Measurements from ENCODE around the gene MST1.

MST1 gene

DNA sequence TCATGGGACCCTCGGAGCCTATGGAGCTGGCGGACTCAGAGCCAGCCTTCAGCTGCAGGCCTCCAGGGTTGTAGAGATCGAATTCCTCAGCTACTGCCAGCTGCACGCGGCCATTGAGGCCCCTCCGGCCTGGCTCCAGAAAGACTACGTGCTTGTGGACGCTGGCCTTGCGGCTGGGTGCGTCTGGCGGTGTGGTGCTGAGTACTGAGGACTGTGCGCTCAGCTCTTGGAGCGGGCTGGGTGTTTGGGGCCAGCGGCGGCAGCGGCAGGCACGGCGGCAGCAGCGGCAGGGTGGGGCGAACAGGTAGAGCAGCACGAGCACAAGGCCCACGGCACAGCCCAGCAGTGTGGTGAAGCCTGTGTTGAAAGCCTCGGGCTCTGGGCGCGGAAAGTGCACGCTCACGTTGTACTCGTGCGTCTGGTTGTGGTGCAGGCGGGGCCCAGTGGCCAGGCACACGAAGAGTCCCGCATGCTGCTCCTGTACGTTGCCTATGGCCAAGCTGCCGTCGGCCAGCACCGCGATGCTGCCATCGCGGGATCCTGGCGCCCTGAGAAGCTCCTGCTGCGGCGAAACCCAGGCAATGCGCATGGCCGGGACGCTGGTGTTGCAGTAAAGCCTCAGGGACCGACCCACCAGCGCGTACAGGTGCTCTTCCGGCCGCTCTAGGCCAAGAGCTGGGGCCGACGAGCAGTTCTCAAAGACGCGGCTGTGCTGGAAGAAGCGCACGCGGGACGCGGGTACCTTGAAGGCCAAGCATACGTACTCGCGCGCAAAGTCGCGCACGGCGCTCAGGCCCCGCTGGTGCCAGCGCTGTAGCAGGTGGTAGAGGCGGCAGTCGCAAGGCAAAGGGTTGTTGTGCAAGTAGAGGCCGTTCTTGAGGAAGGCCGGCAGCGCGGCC is 28.9 kb upstream of the MST1 start:
- no peak for DNase-seq

DNA sequence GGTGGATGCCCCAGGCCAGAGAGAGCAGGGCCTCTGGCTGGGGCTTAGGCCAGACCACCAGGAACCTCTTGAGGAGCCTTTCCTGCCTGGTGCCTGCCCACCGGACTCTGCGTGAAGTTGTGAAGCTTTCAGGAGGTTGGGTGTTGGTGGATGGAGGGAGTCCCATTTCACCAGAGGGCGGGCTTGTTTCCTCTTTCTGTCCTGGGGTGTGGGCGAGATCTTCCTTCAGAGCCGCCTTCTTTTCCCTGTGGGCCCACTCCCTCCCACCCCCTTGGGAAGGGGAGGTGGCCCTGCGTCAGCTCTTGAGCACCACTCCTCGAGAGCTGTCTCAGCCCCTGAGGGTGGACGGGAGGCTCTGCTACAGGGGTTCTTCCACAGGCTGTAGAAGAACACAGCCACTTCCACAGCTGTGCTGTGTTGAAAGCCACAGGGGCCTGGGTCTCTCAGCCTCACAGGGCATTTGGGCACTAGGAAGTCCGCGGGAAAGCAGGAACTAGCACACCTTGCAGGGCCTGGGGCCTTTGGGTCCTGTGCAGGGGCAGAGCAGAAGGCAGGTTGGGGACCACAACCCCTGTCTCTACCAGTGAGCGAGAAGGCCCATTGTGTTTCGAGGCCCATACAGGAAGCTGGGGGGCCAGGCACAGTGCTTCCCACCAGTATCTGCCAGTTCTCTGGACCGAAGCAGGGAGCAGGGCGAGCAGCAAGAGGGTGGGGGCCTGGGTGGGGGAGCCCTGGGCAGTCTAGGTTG is 28.1 kb upstream of the MST1 start:
- no peak for DNase-seq

DNA sequence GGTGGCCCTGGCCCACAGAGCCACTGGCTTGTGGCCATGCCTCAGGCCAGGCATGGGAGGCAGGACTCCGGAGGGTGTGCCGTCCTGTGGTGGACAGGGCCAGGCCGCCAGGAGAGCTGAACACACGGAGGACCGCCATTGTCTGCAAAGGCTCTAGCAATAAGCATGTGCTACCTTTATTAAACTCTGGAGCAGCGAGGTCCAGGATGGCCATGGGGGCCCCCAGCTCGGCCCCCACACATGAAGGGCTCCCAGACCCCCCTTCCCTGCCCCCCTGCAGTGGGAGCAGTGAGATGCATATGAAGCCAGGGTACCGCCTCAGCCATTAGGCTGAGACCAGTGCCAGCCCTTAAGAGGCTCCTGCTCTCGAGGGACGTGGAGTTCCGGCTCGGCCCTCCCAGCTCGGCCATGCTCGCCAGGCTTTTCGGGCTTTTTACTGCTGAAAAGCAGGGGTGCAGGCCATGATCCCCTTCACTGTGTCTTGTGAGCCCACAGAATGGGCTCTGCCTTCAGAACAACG is 27.5 kb upstream of the MST1 start:
- no peak for DNase-seq

DNA sequence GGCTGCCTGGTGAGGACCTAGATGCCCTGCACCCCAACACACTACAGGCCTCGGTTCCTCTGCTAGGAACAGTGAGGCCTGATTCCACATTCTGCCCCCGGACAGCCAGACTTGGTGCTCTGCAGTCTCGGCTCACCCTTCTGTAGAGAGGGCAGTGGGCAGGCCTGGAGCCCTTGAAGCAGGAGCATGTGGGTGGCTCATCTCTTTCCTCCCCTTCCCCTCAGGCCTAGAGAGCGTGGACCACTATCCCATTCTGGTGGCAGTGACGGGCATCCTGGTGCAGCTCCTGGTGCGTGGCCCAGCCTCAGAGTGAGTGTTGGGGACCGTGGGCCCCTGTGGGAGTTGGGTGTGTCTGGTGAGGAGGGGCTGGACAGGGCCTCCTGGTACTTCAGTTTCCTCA is 26.9 kb upstream of the MST1 start:
- DNase-seq, result no peak

DNA sequence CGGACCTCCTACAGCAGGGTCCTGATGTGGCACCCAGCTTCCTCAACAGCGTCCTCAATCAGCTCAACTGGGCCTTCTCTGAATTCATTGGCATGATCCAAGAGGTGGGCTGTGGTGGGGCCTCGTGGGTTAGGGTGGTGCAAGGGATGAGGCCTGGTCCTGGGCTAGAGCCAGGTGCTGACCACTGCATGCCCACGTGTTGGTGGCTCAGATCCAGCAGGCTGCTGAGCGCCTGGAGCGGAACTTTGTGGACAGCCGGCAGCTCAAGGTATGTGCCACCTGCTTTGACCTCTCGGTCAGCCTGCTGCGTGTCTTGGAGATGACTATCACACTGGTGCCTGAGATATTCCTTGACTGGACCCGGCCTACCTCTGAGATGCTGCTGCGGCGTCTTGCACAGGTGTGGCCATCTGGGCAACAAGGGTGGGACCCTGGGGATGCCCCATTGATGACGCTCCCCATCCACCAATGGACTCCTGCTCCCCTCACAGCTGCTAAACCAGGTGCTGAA is 26.4 kb upstream of the MST1 start:
- DNase-seq, result no peak

DNA sequence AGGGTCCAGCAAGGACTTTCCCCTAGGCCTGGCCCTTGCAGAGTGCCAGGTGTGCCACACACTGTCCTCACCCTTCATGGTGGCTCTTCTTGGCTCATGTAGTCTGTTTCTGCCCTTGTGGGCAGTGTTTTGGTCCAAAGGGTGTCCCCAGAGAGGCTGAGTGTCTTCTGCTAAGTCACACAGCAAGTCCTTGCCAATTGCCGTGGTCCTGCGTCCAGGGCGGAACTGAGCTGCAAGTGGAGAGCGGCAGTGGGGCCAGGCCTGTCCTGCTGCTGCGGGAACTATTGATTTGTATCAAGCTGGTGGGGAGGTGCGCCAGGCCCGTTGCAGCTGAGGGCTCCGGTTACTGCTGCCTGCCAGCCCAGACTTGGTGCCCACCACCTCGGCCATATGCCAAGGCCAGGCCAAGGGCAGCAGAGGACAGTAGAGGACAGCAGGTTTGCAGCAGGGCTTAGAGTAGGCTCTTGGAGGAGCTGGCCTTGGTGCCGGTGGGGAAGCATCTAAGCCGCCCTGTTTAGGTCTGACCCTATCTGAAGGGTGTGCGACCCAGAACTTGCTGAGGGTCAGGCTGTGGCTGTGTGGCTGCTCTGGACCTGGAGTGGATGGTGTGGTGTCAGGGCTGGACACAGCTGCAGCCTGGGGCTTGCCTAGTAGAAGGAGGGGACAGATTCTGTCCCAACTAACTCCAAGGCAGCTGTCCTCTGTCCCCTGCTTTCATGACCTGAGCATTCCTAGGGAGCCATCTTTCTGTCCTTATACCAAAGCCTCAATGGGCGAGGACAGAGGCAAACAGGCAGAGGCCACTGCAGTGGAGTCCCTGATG is 25.7 kb upstream of the MST1 start:
- no peak for DNase-seq

DNA sequence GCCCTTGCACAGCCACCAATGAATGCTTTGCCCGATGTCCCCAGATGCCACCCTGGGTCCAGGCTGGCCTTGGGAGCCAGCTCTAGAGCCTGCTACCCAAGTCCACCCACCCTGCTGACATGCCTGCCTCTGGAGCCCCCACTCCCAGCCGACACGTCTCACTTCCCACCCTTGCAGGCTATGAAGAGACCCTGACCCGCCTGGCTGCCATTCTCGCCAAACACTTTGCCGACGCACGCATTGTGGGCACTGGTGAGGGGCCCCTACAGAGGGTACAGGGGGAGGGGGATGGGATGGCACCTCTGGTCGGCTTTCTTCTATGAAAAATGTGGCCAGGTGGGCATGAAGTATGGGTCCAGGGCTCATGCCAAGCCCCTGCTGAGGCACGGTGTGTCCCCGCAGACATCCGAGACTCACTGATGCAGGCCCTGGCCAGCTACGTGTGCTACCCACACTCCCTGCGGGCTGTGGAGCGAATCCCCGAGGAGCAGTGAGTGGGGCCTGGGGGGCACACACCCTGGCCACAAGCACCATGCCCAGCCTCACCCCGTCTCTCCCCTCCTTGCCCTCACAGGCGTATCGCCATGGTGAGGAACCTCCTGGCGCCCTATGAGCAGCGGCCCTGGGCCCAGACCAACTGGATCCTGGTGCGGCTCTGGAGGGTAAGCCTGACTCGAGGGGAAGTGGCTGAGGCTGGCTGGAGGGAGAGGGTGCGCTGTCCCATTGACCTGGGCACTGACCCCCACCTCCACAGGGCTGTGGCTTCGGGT is 24.2 kb upstream of the MST1 start:
- DNase-seq, result no peak

DNA sequence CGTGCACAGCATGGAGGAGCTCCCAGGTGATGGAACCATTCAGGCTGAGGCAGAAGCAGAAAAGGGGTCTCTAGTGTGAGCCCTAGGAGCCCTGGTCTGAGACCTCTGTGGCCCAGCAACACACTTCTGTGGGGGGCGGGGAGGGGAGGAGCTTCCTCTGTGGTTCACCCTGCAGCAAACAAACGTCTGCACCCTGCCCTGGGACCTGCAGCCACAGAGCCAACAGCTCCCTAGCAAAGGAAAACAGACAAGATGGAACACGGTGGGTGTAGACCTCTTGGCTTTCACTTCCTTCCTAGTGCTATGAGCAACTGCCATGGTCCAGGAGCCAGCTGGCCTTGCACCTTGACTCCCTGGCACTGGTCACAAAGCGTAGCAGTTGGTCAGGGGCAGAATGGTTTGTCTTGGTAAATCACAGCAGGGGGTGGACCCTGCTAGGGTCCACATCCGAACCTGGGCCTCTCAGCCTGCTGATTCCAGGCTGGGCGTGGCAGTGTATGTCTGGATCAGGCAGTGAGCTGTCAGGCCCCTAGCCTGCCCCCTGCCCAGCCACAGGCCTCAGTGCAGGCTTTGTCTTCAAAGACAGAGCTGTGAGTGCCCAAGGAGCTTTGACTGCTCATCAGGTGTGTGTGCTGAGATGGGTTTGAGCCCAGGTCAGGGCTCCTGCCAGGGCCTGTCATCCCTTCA is 23.5 kb upstream of the MST1 start:
- DNase-seq, result no peak

DNA sequence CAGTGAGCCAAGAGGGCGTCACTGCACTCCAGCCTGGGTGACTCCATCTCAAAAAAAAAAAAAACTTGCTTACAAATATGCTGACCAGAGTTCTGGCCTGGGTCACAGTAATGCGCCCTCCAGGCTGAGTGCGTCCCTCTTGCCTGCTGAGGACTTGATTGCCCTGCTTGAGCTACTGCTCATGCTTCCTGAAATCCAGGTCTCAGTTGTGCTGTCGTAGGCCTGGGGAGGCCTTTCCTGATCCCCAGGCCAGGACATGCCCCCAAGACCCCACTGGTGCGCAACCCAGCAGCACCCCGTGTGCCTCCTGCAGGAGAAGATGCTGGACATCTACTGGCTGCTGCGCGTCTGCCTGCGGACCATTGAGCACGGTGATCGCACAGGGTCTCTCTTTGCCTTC is 22.9 kb upstream of the MST1 start:
- DNase-seq, result no peak

DNA sequence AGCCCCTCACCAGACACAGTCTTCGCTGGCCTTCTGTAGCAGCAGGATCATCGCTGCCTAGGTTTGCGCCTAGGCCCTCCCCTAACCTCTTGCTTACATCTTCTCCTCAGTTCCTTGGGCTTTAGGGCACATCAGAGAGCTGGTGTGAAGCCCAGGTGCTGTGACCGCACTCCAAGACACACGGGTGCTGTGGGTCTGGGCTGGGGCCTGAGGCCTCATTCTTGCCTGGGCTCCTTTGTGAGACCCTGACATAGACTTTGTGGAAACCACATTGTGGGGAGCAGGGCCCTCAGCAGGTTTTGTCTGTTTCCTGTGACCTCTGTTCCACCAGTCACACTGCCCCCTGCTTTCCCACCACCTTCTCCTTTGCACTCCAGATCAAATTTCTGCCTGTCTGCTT is 22.2 kb upstream of the MST1 start:
- no peak for DNase-seq

DNA sequence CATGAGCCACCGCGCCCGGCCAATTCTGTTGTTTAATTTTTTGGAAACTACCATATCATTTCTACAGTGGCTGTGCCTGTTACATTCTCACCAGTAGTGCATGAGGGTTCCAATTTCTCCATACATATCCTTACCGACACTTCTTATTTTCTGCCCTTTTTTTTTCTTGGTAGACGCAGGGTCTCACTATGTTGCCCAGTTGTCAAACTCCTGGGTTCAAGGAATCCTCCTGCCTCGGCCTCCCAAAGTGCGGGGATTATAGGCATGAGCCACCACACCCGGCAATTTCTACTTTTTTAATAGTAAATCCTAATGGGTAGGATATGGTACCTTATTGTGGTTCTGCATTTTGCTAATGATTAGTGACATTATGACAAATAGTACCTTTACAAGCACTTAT is 20.6 kb upstream of the MST1 start:
- DNase-seq, result no peak

DNA sequence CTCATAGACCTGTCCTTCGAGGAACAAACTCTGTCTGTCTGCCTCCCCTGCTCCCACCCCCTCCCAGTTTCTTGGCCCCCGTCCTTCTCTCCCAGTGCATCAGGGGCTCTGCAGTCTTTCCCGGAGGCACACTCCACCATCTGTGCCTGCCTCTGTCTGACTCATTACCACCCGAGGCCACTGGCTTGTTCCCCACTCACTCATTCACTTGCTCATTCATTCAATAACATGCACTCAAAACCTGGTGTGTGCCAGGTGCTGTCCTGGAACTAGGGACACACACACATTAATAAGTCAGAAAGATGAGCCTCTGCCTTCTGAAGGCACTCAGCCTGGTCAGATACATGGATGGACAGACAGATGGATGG is 17.8 kb upstream of the MST1 start:
- no peak for DNase-seq

DNA sequence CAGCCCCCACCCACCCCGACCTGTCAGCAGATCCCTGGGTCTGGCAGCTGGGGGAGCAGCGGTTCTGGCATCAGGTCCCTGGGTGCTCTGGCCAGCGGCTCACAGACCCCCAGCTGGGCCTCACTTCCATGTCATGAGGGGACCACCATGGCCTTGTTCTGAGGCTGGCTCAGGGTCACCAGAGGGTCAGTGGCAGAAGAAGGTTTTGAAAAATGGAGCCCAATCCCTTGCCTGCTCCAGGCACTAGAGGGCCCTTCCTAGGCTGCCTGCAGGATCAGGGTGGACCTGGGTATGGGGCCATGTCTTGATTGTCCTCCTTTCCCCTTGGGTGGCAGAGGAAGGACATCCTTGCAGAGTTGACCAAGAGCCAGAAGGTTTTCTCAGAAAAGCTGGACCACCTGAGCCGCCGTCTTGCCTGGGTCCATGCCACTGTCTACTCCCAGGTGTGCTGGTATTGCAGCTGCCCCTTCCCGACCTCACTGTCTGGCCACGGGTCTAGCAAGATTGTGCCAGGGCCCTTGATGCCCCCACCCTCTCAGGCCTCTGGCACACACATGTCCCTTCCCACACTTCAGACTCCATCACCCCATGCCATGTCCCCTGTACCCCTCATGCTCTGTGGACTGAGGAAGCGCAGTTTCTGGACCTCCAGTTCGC is 17.3 kb upstream of the MST1 start:
- no peak for DNase-seq

DNA sequence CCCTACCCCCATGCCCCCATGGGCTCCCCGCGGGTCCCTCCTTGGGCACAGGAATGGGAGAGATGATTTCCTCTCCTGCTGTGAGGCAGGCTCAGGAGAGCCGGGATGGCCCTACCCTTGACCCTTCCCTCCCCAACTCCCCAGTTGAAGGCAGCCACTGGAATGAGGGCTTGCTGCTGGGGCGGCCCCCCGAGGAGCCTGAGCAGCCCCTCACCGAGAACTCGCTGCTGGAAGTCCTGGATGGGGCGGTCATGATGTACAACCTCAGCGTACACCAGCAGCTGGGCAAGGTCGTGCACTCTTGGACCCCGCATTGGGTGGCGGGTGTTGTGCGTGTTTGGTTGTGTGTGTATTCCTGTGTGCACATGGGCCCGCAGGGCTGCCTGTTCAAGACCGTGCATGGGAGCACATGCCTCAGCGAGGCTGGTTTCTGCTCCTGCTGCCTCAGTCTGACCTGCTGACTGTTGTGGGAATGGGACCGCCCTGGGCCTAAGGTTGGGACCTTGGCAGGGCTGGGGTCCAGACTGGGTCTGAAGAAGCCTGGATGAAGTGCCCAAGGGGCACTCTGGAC is 16.2 kb upstream of the MST1 start:
- DNase-seq, result no peak

DNA sequence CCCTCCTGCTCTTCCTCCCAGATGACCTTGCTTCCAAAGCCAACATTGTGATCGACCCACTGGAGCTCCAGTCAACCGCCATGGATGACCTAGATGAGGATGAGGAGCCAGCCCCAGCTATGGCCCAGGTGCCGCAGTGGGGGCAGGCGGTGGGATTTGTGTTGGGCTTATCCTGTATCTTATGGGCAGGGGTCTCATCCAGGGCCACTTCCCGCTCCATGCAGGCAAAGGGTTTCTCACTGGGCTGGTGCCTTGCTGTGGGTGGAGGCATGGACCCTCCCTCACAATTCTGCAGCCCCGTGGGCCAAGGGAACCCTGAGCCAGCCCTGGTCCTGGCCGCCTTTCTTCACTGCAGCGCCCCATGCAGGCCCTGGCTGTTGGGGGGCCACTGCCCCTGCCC is 15.4 kb upstream of the MST1 start:
- DNase-seq, result no peak

DNA sequence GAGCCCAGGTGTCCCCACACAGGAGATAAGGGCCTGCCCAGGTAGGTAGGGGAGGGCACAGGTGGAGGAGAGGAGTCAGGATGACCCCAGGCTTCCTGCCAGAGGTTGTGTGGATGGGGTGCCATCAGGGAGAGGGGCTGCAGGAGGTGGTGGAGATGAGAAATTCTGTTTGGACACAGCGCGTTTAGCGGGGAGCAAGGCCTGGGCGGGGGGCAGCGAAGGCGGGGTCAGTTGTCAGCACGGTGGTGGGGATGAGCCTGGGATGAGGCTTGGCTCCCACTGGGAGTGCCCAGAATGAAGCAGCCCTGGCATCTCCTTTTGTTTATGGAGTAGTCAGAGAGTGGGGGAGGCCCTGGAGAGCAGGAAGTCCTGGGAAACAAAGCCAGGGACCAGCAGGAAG is 14.7 kb upstream of the MST1 start:
- DNase-seq, result no peak

DNA sequence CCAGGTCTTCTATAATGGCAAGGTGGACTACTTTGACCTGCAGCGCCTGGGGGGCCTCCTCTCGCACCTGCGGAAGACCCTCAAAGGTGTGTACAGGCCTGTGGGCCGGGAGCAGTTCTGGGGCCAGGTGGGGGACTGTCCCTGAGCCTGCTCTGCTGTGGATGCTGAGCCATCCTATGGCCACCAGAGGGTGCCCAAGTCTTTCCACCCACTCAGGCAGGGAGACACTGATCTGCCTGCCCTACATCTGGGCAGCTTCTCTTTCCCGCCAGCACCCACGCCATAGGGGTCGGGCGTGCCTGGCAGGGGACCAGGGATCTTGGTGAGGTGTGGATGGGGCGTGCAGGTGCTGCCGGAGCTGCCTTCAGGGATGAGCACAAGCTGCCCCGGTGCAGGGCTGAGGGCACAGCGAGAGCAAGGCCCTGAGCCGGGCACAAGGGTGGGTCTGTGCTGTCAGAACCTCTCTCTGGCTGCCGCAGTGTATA is 14.2 kb upstream of the MST1 start:
- no peak for DNase-seq

DNA sequence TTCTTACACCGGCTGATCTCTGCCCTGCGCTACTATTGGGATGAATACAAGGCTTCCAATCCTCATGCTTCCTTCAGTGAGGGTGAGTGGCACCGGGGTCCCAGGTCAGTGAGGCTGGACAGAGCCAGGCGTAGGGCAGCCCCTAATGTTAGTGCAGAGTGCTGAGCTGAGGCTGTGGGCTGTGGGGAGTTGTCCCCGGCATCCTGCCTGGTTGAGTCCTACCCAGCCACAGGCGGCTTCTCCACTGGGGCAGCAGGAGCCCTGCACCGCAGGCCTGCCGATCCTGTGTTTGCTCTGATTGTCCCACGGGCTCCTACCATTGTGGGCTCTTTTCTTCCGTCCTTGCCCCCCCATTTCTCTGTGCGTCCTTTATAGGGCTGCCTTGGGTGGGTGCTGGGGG is 13.4 kb upstream of the MST1 start:
- DNase-seq, result no peak

DNA sequence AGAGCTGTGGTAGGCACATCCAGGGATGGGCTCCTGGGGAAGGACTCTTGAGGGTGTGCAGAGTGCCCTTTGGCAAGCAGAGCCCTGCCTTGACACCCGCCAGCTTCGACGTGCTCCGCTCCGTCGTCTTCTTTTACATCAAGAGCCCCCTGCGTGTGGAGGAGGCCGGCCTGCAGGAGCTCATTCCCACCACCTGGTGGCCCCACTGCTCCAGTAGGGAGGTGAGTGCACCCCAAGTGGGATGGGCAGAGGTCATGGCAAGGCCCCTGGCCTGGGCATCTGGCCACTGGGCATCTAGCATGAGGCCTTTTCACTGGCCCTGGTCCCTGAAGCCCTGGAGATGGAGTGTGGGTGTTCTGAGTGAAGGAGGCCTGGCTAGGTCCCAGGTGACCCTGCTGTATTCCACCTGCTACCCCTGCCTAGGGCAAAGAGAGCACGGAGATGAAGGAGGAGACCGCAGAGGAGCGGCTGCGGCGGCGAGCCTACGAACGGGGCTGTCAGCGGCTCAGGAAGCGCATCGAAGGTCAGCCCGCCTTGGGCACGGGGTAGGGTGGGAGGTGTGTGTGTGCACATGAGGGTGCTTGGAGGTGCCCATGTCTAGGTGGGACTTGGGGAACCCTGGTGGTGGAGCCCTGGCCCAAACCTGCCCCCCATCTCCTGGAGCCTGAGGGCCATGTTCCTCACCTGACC is 12.3 kb upstream of the MST1 start:
- no peak for DNase-seq
